ENCODE results near the gene SLC26A4. TPM values are rescaled to one million over a fixed set of nuclear protein-coding genes. Genes with fewer than 3 reads are reported as not detected.
"Not testable (repeated sequence)": the region's sequence is repeated elsewhere in the genome, so short reads cannot be mapped to it uniquely, and the experiment has no call there.

Gene SLC26A4
- 3.5 and 4.5 TPM in 2 replicates for total RNA-seq

DNA sequence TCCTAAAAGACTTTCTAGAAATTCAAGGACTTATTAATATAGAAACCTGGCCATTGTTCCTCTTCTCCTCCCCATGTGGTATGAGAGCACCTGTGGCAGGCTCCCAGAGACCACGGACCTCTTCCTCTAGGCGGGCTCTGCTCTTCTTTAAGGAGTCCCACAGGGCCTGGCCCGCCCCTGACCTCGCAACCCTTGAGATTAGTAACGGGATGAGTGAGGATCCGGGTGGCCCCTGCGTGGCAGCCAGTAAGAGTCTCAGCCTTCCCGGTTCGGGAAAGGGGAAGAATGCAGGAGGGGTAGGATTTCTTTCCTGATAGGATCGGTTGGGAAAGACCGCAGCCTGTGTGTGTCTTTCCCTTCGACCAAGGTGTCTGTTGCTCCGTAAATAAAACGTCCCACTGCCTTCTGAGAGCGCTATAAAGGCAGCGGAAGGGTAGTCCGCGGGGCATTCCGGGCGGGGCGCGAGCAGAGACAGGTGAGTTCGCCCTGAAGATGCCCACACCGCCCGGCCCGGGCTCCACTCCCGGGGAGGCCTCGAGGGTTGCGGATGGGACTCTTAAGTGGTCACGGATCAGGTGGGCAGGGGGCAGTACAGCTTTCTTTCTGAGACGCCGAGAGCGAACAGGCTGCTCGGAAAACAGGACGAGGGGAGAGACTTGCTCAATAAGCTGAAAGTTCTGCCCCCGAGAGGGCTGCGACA lies at the start of gene SLC26A4:
Gene SLC26A4, plus strand, starts transcription at position 448 of the 700 bp plus-strand sequence. CDS start 814 bp downstream, outside the sequence.
- intact Hi-C loops (cut with micrococcal nuclease), result loop anchor here (1.0 to 5.0 kb wide), 3 partner anchors 38 to 83 kb away; partner anchors contain the start of gene BCAP29

DNA sequence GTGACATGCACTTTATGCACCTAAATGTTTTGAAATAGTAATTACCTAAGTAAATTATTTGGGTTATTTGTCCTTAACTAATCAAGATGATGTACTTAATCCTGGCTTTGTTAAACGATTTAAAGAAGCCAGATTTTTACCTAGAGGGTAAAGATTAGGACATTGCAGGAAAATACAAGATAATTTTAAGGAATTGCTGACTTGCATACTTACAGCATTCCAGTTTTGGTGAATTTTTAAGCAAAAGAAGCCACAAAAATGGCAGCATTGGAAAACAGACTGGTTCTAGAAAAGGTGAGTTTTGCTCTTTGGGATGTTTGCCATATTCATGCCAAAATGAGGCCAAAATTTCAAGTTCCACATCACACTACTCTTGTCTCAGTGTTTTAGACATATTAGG lies 47.2 kb upstream of the SLC26A4 start:
- intact Hi-C loops (cut with micrococcal nuclease), result no loop called here

DNA sequence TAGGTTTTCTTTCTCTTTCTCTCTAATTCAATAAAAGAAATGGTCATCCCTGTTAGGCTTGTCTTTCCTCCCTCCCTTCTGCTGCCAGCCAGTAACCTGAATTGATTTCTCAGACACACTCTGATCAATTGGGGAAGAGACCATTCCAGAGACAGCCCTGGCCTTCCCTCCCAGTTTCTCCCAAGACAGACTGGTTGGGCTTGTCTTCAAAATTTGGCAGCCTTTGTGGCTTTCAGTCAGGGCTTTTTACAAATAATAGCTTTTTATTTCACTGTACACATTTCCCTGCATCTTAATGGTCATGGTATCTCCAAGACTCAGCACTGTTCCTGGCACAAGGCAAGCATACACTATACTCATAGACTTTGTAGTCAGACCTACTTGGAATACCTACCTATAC lies 46.7 kb upstream of the SLC26A4 start:
- intact Hi-C loops (cut with micrococcal nuclease), result no loop called here

DNA sequence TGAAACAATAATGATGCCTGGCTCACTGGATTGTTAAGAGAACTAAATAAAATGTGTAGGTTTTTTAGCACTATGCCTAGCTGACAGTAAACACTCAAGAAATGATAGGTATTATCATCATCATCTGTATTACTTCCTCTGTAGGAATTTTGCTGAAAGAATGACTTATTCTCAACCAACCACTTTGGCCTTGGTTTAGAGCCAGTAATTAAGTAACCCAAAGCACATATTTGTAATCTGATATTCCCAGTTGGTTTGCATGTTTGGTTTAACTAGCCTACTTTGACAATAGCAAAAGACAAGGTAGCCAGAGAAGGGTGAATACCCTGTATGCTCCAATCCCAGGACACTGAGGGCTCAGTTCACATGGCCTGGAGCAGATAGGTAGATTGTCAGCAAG lies 46.2 kb upstream of the SLC26A4 start:
- intact Hi-C loops (cut with micrococcal nuclease), result no loop called here

DNA sequence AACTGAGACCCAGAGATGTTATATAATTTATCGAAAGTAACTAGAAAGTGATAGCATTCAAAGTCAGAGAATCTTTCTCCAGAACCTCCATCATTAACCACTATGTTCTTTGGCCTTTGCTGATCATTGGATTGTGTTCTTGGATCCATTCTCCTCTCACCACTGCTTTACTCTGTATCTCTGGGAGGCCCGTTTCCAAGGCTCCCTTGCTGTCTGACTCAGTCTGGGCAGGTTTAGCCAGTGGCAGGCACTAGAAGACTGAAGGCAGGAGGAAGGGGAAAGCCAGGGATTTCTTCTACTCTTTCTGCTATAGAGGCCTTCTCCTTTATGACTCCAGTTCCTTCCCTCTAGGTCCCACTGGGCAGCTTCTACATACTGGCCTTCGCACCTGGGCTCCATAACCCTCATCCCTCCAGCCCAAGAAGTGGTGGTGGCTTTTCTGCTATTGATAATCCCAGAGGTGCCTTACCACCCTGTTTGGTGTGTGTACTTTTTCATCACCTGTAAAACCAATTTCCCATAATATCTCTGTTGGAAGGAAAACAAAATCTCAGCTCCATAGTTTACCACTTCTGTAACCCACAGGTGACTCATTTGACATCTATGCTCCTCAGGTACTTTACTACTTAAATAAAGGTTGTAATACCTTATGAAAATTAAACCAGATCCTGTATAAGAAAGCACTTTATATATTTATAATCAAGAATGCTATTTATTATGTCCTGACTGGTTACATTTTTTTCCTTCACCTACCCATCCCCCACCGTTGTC lies 44.5 kb upstream of the SLC26A4 start:
- intact Hi-C loops (cut with micrococcal nuclease), result no loop called here

DNA sequence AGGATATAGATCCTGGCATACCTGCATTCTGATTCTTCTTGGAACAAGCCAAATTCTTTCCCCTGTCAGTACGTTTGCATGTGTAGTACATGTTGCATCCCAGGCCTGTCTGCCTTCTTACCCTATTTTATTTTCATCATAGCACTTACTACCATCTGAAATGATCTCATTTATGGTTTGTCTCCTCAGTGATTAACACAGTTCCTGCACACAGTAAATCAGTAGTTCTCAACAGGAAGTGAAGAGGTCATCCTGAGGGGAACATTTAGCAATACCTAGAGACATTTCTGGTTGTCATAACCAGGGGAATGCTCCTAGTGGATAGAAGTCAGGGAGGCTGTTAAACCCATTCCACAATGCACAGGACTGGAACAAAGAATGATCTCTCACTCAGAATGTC lies 38.2 kb upstream of the SLC26A4 start:
- intact Hi-C loops (cut with micrococcal nuclease), result loop anchor here (5.0 kb wide), 2 partner anchors 40 kb away; partner anchors contain the start of genes BCAP29 and SLC26A4

DNA sequence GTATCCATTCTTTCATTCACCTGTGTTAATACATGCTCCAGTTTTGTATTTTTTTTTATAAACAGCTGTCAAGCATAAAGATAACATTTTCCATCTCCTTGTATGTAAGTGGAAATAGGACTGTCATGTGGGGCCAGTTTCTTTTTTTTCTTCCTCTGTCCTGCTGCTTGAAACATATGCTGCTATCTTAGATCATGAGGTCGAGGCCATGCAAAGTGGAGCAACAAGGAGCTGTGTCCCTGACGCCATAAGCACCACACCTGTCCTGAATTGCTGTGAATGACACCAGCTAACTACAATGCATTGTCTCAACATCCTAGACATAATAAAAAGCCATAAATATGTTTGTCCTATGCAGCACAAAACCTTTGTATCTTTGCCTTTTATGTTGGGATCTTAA lies 37.7 kb upstream of the SLC26A4 start:
- intact Hi-C loops (cut with micrococcal nuclease), result loop anchor here (5.0 kb wide), 2 partner anchors 39 to 41 kb away; partner anchors contain the start of genes BCAP29 and SLC26A4

DNA sequence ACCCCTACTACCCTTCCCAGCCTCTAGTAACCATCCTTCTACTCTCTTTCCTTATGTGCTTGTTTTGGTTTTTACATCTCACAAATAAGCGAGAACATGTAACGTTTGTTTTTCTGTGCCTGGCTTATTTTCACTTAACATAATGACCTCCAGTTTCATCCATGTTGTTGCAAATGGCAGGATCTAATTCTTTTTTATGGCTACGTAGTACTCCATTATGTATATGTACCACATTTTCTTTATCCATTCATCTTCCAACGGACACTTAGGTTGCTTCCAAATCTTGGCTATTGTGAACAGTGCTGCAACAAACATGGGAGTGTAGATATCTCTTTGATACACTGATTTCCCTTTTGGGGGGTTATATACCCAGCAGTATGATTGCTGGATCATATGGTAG lies 33.6 kb upstream of the SLC26A4 start:
- intact Hi-C loops (cut with micrococcal nuclease), result no loop called here

DNA sequence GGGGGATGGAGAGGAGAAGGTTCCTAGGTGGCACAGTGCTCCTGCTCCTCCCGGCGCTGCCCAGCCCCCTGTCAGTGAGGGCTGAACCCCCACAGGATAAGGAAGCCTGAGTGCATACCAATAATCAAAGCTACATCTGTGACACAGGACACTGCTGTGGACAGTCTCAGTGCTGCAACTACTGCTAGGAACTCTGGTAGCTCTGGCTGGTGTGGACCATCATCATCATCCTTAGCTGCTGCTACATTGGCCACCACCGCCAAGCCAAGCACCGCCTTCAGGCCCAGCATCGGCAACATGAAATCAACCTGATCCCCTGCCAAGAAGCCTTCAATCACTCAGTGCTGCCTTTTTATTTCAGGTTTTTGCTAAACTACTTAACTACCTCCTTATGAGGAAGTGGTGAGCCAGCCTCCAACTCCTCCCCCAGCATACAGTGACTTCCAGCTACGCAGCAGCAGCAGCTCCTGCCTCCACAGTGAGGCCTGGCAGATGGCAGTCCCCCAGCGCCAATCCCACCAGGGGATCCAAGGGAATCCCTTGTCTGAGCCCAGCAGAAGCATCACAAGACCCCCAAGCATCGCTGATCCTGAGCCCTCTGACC lies 32.1 kb upstream of the SLC26A4 start:
- intact Hi-C loops (cut with micrococcal nuclease), result no loop called here

DNA sequence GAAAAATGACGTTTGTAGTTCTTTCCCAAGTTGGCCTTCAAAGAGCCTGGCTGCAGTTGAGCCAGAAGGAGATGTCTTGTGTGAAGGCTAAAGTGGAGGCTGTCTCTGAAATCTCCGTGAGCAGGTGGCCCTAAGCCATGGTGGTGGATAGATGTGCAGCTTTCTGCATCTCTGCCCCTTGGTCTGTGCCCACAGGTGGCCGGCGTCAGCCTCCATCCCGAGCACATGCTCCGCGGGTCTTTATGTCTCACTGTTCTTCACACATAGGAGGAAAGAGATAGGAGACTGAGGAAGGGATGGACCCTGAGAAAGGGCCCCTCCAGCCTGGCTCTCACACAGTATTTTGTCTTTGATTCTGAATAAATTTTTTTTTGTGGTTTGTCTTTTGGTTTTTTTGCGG lies 30.3 kb upstream of the SLC26A4 start:
- intact Hi-C loops (cut with micrococcal nuclease), result no loop called here

DNA sequence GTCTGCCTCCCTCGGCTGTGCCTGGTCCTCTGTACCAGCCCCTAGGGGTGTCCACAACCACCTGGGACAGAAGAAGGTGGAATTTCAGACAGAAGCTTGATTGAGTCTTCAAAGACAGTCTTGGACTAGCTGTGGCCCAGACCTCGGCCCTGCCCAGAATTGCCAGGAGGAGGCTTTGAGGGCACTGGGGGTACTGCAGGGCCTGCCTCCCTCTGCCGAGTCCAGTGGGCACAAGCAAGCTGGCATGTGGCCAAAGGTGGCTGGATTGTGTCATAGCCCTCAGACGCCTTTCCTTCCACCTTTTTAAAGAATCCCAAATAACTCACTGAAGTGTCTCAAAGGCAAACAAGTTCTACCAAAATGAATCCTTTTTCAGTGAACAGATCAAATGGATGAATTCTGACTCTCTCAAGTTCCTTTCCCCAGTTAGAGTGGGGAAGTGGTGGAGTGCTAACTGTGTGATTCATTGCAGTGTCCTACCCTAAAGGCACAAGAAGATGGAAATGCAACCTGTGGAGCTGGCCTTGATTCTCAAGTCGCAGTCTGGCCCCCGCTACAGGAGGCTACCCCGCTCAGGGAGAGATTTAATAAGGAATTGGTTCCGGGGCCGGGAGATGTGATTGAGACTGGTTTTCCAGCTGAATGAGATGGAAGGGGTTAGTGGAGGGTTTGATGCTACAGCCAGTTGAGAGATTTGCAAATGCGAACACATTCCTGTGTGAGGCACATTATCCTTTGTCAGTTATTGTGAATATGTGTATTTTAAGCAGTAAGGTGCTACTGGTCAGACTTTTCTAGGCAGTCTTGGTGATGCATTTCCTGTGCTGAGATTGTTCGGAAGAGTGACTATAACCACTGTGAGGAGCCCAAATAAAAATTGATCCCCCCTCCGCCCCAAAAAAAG lies 28.8 kb upstream of the SLC26A4 start:
- intact Hi-C loops (cut with micrococcal nuclease), result no loop called here

DNA sequence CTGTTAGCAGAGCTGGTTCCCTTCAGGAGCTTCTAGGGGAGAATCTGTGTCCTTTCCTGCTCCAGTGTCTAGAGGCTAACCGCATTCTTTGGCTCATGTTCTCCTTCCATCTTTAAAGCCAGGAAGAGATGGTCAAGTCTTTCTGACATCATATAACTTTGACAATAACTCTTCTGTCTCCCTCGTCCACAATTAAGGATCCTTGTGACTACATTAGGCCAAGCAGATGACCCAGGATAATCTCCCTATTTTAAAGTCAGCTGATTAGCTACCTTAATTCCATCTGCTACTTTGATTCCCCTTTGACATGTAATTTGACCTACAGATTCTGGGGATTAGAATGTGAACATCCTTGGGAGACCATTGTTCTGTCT lies 28.1 kb upstream of the SLC26A4 start:
- intact Hi-C loops (cut with micrococcal nuclease), result no loop called here

DNA sequence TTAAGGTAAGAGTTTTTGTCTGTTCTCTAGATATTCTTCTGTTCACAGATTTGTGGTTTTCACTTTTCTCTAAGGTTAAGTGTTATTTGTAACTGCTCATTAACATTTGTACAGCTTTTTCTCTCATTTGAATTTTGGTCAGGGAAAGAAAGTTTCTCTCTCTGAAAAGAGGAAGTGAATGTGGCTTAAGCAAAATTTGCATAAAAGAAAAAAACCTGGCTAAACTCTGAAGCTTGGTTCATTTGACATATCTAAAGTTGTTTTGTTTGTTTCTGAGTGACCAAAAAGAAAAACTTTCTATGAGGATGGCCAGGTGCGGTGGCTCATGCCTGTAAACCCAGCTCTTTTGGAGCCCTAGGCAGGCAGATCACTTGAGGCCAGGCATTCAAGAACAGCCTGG lies 22.0 kb upstream of the SLC26A4 start:
- intact Hi-C loops (cut with micrococcal nuclease), result no loop called here

DNA sequence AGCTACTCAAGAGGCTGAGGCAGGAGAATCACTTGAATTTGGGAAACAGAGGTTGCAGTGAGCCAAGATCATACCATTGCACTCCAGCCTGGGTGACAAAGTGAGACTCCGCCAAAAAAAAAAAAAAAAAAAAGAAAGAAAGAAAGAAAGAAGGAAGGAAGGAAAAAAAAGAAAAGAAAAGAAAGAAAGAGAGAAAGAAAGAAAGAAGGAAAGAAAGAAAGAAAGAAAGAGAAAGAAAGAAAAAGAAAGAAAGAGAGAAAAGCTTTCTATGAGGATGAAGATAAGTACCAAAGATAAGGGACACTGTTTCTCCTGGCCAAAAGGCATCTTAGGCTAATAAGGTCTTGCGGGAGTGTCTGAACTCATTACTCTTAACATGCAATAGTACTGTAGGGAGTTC lies 21.6 kb upstream of the SLC26A4 start:
- intact Hi-C loops (cut with micrococcal nuclease), result not testable (repeated sequence)

DNA sequence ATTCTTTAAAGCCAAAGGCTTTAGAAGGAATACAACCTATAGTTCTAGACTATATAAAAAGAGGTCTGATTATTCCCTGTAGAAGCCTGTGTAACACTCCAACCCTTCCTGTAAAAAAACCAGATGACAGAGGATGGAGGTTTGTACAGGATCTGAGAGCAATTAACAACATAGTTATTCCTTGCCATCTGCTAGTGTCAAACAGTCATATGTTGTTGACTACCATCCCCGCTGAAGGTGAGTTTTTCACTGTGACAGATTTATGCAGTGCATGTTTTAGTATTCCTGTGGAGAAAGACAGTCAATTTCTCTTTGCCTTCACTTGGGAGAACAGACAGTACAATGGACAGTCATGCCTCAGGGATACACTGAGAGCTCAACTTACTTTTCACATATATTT lies 19.0 kb upstream of the SLC26A4 start:
- intact Hi-C loops (cut with micrococcal nuclease), result no loop called here

DNA sequence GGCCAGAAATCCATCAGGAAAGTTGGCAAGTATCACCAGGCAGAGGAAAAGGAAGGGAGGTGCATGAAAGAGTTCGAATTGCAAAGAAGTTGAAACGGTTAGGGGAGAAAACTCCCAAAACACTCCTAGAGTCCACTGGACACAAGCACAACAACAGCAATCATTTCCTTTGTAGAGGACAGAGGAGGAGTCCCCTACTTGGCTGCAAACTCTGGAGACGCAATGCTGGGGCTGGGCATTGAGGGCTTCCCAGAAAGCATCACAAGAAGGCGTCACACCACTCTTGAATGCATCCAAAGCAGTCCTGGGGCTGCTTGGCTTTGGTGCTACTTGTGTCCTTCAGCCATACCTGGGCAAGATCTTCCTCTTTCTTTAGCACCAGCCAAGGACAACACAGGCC lies 18.1 kb upstream of the SLC26A4 start:
- intact Hi-C loops (cut with micrococcal nuclease), result no loop called here

DNA sequence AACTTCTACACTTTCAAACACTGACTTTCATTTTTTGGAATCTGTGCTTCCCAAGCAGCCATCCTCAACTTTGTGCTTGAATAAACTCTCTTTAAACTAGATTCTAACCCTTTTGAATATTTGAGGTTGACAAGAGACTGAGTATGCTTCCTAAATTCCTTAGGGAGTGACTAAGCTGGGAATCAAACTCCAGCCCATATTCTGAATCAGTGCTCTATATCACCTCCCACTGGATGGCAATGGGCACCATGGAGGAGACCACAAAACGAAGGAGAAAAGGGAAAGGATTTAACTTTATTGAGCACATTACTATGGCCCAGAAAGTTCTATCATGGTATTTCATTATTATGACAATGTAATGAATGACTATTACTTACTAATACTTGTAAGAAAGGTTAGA lies 17.2 kb upstream of the SLC26A4 start:
- intact Hi-C loops (cut with micrococcal nuclease), result no loop called here

DNA sequence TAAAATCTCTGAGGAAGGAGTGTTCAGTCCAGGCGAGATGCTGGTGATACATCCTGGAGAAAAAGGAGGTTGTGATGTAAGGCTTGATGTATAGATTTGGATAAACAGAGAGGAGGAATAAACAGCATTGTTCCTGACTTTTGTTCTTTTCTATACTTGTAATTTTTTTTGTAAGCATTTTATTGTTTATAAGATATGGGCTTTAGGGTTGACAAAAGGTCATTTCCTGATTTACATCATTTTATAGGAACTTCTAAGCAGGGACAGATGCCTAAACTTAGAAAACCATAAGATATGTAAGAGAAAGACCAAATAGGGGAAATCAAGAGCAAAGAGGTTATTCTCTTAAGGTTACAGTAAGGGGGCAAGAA lies 16.7 kb upstream of the SLC26A4 start:
- intact Hi-C loops (cut with micrococcal nuclease), result no loop called here

DNA sequence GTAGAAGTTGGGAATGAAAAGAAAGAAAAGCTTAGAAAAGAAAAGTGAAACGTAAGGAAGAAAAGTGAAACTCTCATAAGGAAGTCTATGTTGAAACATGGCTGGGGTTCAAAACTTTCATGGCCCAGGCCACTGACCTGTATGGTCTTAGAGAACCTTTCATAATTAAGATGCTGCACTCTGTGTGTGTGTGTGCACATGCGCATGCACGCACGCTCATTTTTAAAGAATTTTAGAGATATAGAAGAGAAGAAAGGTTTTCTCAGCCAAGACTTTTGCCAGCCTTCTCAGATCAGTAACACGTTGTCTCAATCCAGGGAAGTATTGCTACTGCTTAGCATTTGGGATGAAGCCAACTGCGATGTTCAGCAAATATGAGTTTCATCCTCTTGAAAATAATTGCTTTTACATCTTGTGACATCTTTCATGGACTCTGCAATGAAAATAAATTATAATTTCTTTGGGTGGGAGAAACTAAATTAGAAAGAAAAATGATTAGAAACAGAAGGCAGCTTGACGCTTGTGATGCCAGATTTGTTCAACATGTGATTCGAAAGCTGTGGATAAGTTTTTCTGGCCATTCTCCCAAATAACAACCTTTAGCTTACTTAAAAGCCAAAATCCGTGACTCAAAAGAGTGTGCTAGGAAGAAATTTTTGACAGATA lies 16.2 kb upstream of the SLC26A4 start:
- intact Hi-C loops (cut with micrococcal nuclease), result no loop called here

DNA sequence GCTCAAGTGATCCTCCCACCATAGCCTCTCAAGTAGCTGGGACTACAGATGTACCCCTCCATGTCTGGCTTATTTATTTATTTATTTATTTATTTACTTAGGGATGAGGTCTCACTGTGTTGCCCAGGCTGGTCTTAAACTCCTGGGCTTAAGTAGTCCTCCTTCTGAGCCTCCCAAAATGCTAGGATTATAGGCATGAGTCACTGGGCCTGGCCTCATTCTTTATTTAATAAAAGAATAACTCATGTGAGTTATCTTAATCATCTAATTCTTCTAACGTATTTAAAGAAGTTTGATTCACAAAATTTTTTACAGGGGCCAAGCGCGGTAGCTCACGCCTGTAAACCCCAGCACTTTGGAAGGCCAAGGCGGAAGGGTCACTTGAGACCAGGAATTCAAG lies 8.0 kb upstream of the SLC26A4 start:
- intact Hi-C loops (cut with micrococcal nuclease), result no loop called here

DNA sequence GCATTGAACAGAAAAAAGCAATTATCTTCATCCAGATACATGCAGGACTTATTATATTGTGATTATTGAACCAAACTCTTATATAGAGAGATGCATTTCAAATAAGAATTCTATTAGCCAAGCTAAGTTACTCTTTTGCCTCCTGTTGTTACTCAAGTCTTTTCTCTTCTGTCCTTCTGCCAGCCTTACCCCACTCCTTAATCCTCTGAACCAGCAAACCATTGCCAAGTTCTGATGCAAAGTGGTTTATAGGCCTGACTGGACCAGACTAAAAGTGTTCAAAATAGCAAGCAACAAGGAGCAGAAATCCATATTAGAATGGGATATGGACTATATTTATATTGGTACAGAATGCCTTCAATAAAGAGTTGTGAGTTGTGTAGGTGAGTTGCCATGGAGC lies 2.2 kb upstream of the SLC26A4 start:
- intact Hi-C loops (cut with micrococcal nuclease), result loop anchor here (2.0 to 5.0 kb wide), 3 partner anchors 24 to 490 kb away; partner anchors contain the start of gene HBP1
